ENCODE measurements around the gene CDC42BPB.
A peak's percentile ranks its signal among the peaks of the same experiment; 100 is the strongest.

Gene CDC42BPB

GRCh38 chr14:103096387-103096786 lies 39.0 kb upstream of the CDC42BPB start:
- DNase-seq, result no peak

- DNase-seq, result no peak
Measured at GRCh38 chr14:103095210-103095778, 37.9 kb upstream of the CDC42BPB start.

GRCh38 chr14:103094406-103095209 lies 37.3 kb upstream of the CDC42BPB start, which contains the start of gene EXOC3L4:
Gene EXOC3L4 (plus strand): TSS chr14:103094725. CDS start chr14:103100220, 5,495 bp downstream.
- no peak for DNase-seq

- DNase-seq, result no peak
Measured at GRCh38 chr14:103093856-103094405, 36.6 kb upstream of the CDC42BPB start.

- no peak for DNase-seq
Measured at GRCh38 chr14:103091883-103092222, 34.5 kb upstream of the CDC42BPB start.

GRCh38 chr14:103091041-103091882 lies 33.9 kb upstream of the CDC42BPB start:
- DNase-seq, result peak in 3 of 56 donors; percentile 8 to 57 (median 42)

- no peak for DNase-seq
Measured at GRCh38 chr14:103090481-103091020, 33.2 kb upstream of the CDC42BPB start.

- no peak for DNase-seq
Measured at GRCh38 chr14:103089386-103090335, 32.3 kb upstream of the CDC42BPB start.

- no peak for DNase-seq
Measured at GRCh38 chr14:103088921-103089320, 31.6 kb upstream of the CDC42BPB start.

- DNase-seq, result no peak
Measured at GRCh38 chr14:103087343-103087835, 30.0 kb upstream of the CDC42BPB start.

GRCh38 chr14:103086771-103087342 lies 29.5 kb upstream of the CDC42BPB start:
- DNase-seq, result no peak

GRCh38 chr14:103085106-103086091 lies 28.1 kb upstream of the CDC42BPB start:
- no peak for DNase-seq

- peak in 1 of 56 donors; percentile 8 for DNase-seq
Measured at GRCh38 chr14:103084021-103084919, 26.9 kb upstream of the CDC42BPB start, which contains the start of gene LBHD2. Gene LBHD2 (plus strand): TSS chr14:103084210. CDS start chr14:103086013, 1,803 bp downstream.

- DNase-seq, result no peak
Measured at GRCh38 chr14:103081951-103082350, 24.6 kb upstream of the CDC42BPB start.

- no peak for DNase-seq
Measured at GRCh38 chr14:103078860-103079587, 21.7 kb upstream of the CDC42BPB start.

- peak in 45 of 56 donors; percentile 10 to 86 (median 36) for DNase-seq
Measured at GRCh38 chr14:103078420-103078749, 21.0 kb upstream of the CDC42BPB start.
